H9 (cell line): ENCODE measurements around the gene WDR7. TPM values are rescaled to one million over a fixed set of nuclear protein-coding genes. Genes with fewer than 3 reads are reported as not detected.
A peak's percentile ranks its signal among the peaks of the same experiment; 100 is the strongest.

Source experiments
- DNase-seq: peaks from one replicate; pipeline ENCODE4 v3.0.0-alpha.2; 2017
- H2AFZ ChIP-seq: one replicate; pipeline ENCODE4 v1.6.1; 2013; ENCODE audit warnings: mild to moderate bottlenecking, low read length, control low read depth, moderate library complexity
- H2AK5ac ChIP-seq: 2 replicates; pipeline ENCODE4 v1.6.1; 2013; ENCODE audit warnings: low read length, control low read depth, mixed read lengths; ENCODE audit not compliant: insufficient read length
- H2BK120ac ChIP-seq: one replicate; pipeline ENCODE4 v1.6.1; 2013; ENCODE audit warnings: low read depth, mild to moderate bottlenecking, low read length, control low read depth, inconsistent platforms; ENCODE audit not compliant: poor library complexity, severe bottlenecking
- H2BK12ac ChIP-seq: 2 replicates; pipeline ENCODE4 v1.6.1; 2013; ENCODE audit warnings: low read length, control low read depth, mixed read lengths, low read depth; ENCODE audit not compliant: insufficient read length
- H2BK15ac ChIP-seq: 2 replicates; pipeline ENCODE4 v1.6.1; 2013; ENCODE audit warnings: low read depth, low read length, control low read depth
- H2BK20ac ChIP-seq: one replicate; pipeline ENCODE4 v1.6.1; 2013; ENCODE audit warnings: low read depth, mild to moderate bottlenecking, low read length, control low read depth, inconsistent platforms; ENCODE audit not compliant: poor library complexity, severe bottlenecking
- H2BK5ac ChIP-seq: 2 replicates; pipeline ENCODE4 v1.6.1; 2013; ENCODE audit warnings: low read length, control low read depth, mixed read lengths; ENCODE audit not compliant: insufficient read length
- H3K14ac ChIP-seq: 2 replicates; pipeline ENCODE4 v1.6.1; 2013; ENCODE audit warnings: low read length, control low read depth; ENCODE audit not compliant: insufficient read depth
- H3K18ac ChIP-seq: 2 replicates; pipeline ENCODE4 v1.6.1; 2013; ENCODE audit warnings: low read depth, mild to moderate bottlenecking, mixed read lengths, low read length, control low read depth; ENCODE audit not compliant: insufficient read length
- H3K23ac ChIP-seq: 2 replicates; pipeline ENCODE4 v1.6.1; 2013; ENCODE audit warnings: low read length, control low read depth, mixed read lengths, low read depth; ENCODE audit not compliant: insufficient read length
- H3K23me2 ChIP-seq: 2 replicates; pipeline ENCODE4 v1.6.1; 2013; ENCODE audit warnings: low read depth, mild to moderate bottlenecking, mixed read lengths, low read length, control low read depth; ENCODE audit not compliant: insufficient read length, poor library complexity, severe bottlenecking
- H3K27ac ChIP-seq: 2 replicates; pipeline ENCODE4 v1.5.1; 2013; ENCODE audit warnings: low read length, control low read depth, mixed read lengths, low read depth; ENCODE audit not compliant: insufficient read length
- H3K27me3 ChIP-seq: 2 replicates; pipeline ENCODE4 v1.6.1; 2013; ENCODE audit warnings: low read length, control low read depth, inconsistent platforms; ENCODE audit not compliant: insufficient read depth
- H3K4ac ChIP-seq: 2 replicates; pipeline ENCODE4 v1.6.1; 2013; ENCODE audit warnings: low read depth, mild to moderate bottlenecking, control low read depth, inconsistent platforms, low read length, moderate library complexity
- H3K4me1 ChIP-seq: 2 replicates; pipeline ENCODE4 v1.6.1; 2013; ENCODE audit warnings: low read length, control low read depth, inconsistent platforms; ENCODE audit not compliant: insufficient read depth
- H3K4me2 ChIP-seq: 2 replicates; pipeline ENCODE4 v1.6.1; 2013; ENCODE audit warnings: low read length, control low read depth, mixed read lengths; ENCODE audit not compliant: insufficient read length, insufficient read depth
- H3K56ac ChIP-seq: 2 replicates; pipeline ENCODE4 v1.6.1; 2013; ENCODE audit warnings: low read depth, mild to moderate bottlenecking, mixed read lengths, low read length, control low read depth; ENCODE audit not compliant: insufficient read length
- H3K79me1 ChIP-seq: 2 replicates; pipeline ENCODE4 v1.6.1; 2013; ENCODE audit warnings: low read depth, mild to moderate bottlenecking, moderate library complexity, low read length, control low read depth, inconsistent platforms; ENCODE audit not compliant: insufficient read depth, poor library complexity, severe bottlenecking
- H3K79me2 ChIP-seq: 2 replicates; pipeline ENCODE4 v1.6.1; 2013; ENCODE audit warnings: low read length, control low read depth, inconsistent platforms; ENCODE audit not compliant: insufficient read depth
- H3K9ac ChIP-seq: 2 replicates; pipeline ENCODE4 v1.6.1; 2013; ENCODE audit warnings: low read length, control low read depth, mixed read lengths; ENCODE audit not compliant: insufficient read length; ENCODE audit errors: extremely low read depth
- H3K9me3 ChIP-seq: one replicate; pipeline ENCODE4 v1.6.1; 2013; ENCODE audit warnings: low read depth, low read length, inconsistent platforms; ENCODE audit not compliant: control insufficient read depth
- H3T11ph ChIP-seq: one replicate; pipeline ENCODE4 v1.6.1; 2013; ENCODE audit warnings: mild to moderate bottlenecking, low read length, control low read depth, inconsistent platforms
- H4K20me1 ChIP-seq: one replicate; pipeline ENCODE4 v1.6.1; 2013; ENCODE audit not compliant: control insufficient read depth, insufficient read length, insufficient read depth
- H4K5ac ChIP-seq: 2 replicates; pipeline ENCODE4 v1.6.1; 2013; ENCODE audit warnings: low read depth, mild to moderate bottlenecking, mixed read lengths, low read length, control low read depth; ENCODE audit not compliant: insufficient read length
- H4K8ac ChIP-seq: replicated peaks from 2 replicates; pipeline ENCODE4 v1.6.1; 2013; ENCODE audit warnings: low read length, control low read depth, mixed read lengths, low read depth; ENCODE audit not compliant: insufficient read length
- H4K91ac ChIP-seq: 2 replicates; pipeline ENCODE4 v1.6.1; 2013; ENCODE audit warnings: low read depth, mild to moderate bottlenecking, moderate library complexity, mixed read lengths, low read length, control low read depth; ENCODE audit not compliant: insufficient read length
- H3K27ac Mint-ChIP-seq, 3 experiments: 2 replicates in 2 of 3; 3 replicates in 1 of 3; pipeline ENCODE4 v1.8.0; 2020 to 2021; ENCODE audit warnings: mixed read lengths in 3 of 3, mild to moderate bottlenecking in 1 of 3, moderate library complexity in 1 of 3
- H3K27me3 Mint-ChIP-seq: 2 replicates; pipeline ENCODE4 v1.8.0; 2021; ENCODE audit warnings: low read depth, mild to moderate bottlenecking, moderate library complexity, mixed read lengths
- H3K36me3 Mint-ChIP-seq, 3 experiments: 2 replicates in 2 of 3; 3 replicates in 1 of 3; pipeline ENCODE4 v1.8.0; 2020 to 2021; ENCODE audit warnings: low read depth in 3 of 3, mixed read lengths in 3 of 3; ENCODE audit not compliant: insufficient read depth in 1 of 3
- H3K4me1 Mint-ChIP-seq, 2 experiments: 2 replicates each; pipeline ENCODE4 v1.8.0; 2020; ENCODE audit warnings: mixed read lengths in 2 of 2
- H3K4me3 Mint-ChIP-seq, 2 experiments: 2 replicates in 1 of 2; 3 replicates in 1 of 2; pipeline ENCODE4 v1.8.0; 2020 to 2021; ENCODE audit warnings: mild to moderate bottlenecking in 2 of 2, mixed read lengths in 2 of 2, moderate library complexity in 1 of 2
- H3K9me3 Mint-ChIP-seq, 2 experiments: 2 replicates in 1 of 2; 3 replicates in 1 of 2; pipeline ENCODE4 v1.8.0; 2020; ENCODE audit warnings: mild to moderate bottlenecking in 2 of 2, mixed read lengths in 2 of 2, moderate library complexity in 1 of 2
- CTCF ChIP-seq: fragments of 200-600 bp; sonication (generic); conservative IDR thresholded peaks from 3 replicates; pipeline ENCODE4 v1.8.0; 2021; ENCODE audit warnings: antibody characterized with exemption, mild to moderate bottlenecking
- WGBS: extraction: QIAGEN DNeasy Blood & Tissue Kit; methylation state at CpG from one replicate; pipeline ENCODE4 v1.1.7; 2013; ENCODE audit warnings: missing lambda C conversion rate, low lambda C conversion rate, mixed read lengths; ENCODE audit not compliant: insufficient read length; ENCODE audit errors: extremely low coverage; 5-methylcytosine and 5-hydroxymethylcytosine counted together
- total RNA-seq: library from RNA; stranded (reverse); gene quantifications from 2 replicates; pipeline ENCODE4 v1.2.1, GENCODE V29; 2021

WDR7 gene
- total RNA-seq, 1 experiment from 2014 or later: 14.8 TPM

GRCh38 chr18:56651771-56652092 is 573 bp downstream of the WDR7 start:
- no peak overlapping the region for H3K4ac ChIP-seq
- H3K27me3 Mint-ChIP-seq: no peaks in the 10 kb centered on the region; the same call in 1 of the 2 replicates
- no peak overlapping the region for H3K14ac ChIP-seq
- WGBS: no CpG with 5 or more reads among the region's 5 CpGs
- peaks cover 6% of the 10 kb centered on the region; the same call in 1 of the 2 replicates for H3K79me2 ChIP-seq
- H3K27me3 ChIP-seq: no peaks in the 10 kb centered on the region
- peak overlapping the region in 1 of 3 experiments; percentile 58; a peak in 2 of 7 replicates for H3K27ac Mint-ChIP-seq
- no peak overlapping the region for H2BK5ac ChIP-seq
- no peaks in the 10 kb centered on the region; the same call in 1 of the 2 replicates for H3K4me1 ChIP-seq
- H3K9ac ChIP-seq: peak overlapping the region; percentile 43
- peaks cover 0 to 5% (median 0%) of the 10 kb centered on the region in 3 experiments; a peak in 3 of 7 replicates for H3K36me3 Mint-ChIP-seq
- H4K91ac ChIP-seq: no peak overlapping the region
- no peak overlapping the region for H4K5ac ChIP-seq
- peak overlapping the region; percentile 93 to 95 for H3K4me3 Mint-ChIP-seq
- H3K23me2 ChIP-seq: peaks cover 6% of the 10 kb centered on the region
- H3K56ac ChIP-seq: no peak overlapping the region
- TF ChIP-seq CTCF: no peak
- no peak overlapping the region for H3T11ph ChIP-seq
- no peak overlapping the region for H3K18ac ChIP-seq
- no peak overlapping the region for H2AFZ ChIP-seq
- no peak overlapping the region for H4K8ac ChIP-seq
- no peaks in the 10 kb centered on the region for H3K9me3 ChIP-seq
- peaks cover 13% of the 10 kb centered on the region in 2 experiments for H3K4me1 Mint-ChIP-seq
- H3K79me1 ChIP-seq: peaks cover 3% of the 10 kb centered on the region
- H4K20me1 ChIP-seq: no peaks in the 10 kb centered on the region
- H3K27ac ChIP-seq: no peak overlapping the region
- no peak overlapping the region for H2BK15ac ChIP-seq
- no peak overlapping the region for H2AK5ac ChIP-seq
- H2BK120ac ChIP-seq: no peak overlapping the region
- peaks cover 5 to 7% of the 10 kb centered on the region in 2 experiments; a peak in 2 of 5 replicates for H3K9me3 Mint-ChIP-seq
- no peak overlapping the region for H2BK12ac ChIP-seq
- H3K4me2 ChIP-seq: peak overlapping the region; percentile 84
- no peak overlapping the region for H3K23ac ChIP-seq
- no peak overlapping the region for H2BK20ac ChIP-seq
- no peak for DNase-seq
